Cardiac fibroblast (primary cell): Measurements from ENCODE around the gene CEPT1.

ENCODE experiments used
- DNase-seq, 2 donors: peaks; one replicate each; pipeline versions ENCODE4 v3.0.0 to v3.0.0-alpha.2; 2010; ENCODE audit warnings: low read depth in 2 of 2
- H3K4me3 ChIP-seq, 2 donors: replicated peaks in 1 of 2; 1 replicate in 1 of 2; 2 replicates in 1 of 2; pipeline ENCODE4 v1.5.1; 2011; ENCODE audit warnings: low read depth in 2 of 2, low read length in 2 of 2, mild to moderate bottlenecking in 2 of 2, moderate library complexity in 1 of 2
- TF ChIP-seq, protein P1 (sequence below): IDR thresholded peaks from one replicate; pipeline ENCODE4 v1.5.1; 2011; ENCODE audit warnings: low read depth, mild to moderate bottlenecking, low read length, inconsistent platforms

The CEPT1 gene

GRCh38 chr1:111227851-111228747, 88.1 kb downstream of the CEPT1 start:
- peak; percentile 90 to 91 for DNase-seq
- TF ChIP-seq, protein P1, sequence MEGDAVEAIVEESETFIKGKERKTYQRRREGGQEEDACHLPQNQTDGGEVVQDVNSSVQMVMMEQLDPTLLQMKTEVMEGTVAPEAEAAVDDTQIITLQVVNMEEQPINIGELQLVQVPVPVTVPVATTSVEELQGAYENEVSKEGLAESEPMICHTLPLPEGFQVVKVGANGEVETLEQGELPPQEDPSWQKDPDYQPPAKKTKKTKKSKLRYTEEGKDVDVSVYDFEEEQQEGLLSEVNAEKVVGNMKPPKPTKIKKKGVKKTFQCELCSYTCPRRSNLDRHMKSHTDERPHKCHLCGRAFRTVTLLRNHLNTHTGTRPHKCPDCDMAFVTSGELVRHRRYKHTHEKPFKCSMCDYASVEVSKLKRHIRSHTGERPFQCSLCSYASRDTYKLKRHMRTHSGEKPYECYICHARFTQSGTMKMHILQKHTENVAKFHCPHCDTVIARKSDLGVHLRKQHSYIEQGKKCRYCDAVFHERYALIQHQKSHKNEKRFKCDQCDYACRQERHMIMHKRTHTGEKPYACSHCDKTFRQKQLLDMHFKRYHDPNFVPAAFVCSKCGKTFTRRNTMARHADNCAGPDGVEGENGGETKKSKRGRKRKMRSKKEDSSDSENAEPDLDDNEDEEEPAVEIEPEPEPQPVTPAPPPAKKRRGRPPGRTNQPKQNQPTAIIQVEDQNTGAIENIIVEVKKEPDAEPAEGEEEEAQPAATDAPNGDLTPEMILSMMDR: no peak
- H3K4me3 ChIP-seq: no peak overlapping the region

DNA sequence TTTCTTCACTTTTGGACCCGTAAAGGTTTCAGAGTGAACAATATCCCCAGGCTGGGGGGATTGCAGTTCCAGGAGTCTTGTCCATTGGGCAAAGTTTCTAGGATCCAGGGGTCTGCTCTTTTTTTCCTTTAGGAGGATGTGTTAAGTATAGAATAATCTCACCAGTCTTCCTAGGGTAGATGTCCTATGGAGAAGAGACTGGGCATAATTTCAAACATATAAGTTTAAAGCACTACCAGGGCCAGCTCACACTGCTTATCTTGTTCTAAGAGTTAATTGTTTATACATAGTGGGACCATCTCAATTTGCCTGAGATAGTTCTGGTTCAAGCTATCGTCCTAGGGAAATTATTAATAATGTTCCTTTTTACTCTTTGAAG, 88.7 kb downstream of the CEPT1 start:
- TF ChIP-seq, protein P1: no peak
- no peak overlapping the region for H3K4me3 ChIP-seq
- no peak for DNase-seq

- DNase-seq: no peak
- H3K4me3 ChIP-seq: no peak overlapping the region
- TF ChIP-seq, protein P1: no peak
Observed at GRCh38 chr1:111232134-111232533, 92.1 kb downstream of the CEPT1 start.

- no peak overlapping the region for H3K4me3 ChIP-seq
- TF ChIP-seq, protein P1: no peak
- peak in 1 of 2 donors; percentile 38 for DNase-seq
Observed at GRCh38 chr1:111234258-111234657, 94.2 kb downstream of the CEPT1 start.
